Measurements from ENCODE around the gene HOXA13. TPM values are rescaled to one million over a fixed set of nuclear protein-coding genes. Genes with fewer than 3 reads are reported as not detected.

Gene HOXA13
- total RNA-seq, 1 experiment from 2014 or later, result not detected

GRCh38 chr7:27152816-27153442, 47.0 kb downstream of the HOXA13 start:
- Histone ChIP-seq H3K18ac (ENCODE audit: insufficient read length, low read depth, low read length) (no peak overlapping the region), H3K79me2 (ENCODE audit: insufficient read depth, low read length) (no peaks in the 10 kb centered on the region), H4K91ac (ENCODE audit: insufficient read length, low read depth, low read length) (no peak overlapping the region), H2AK5ac (ENCODE audit: insufficient read length, low read length) (no peak overlapping the region), H2BK20ac (ENCODE audit: low read depth, low read length, poor library complexity, severe bottlenecking) (no peak overlapping the region), H3K27me3 (ENCODE audit: insufficient read depth, low read length) (peaks cover 97% of the 10 kb centered on the region), H4K8ac (replicated peaks; ENCODE audit: insufficient read length, low read depth, low read length) (no peak overlapping the region), H3K9ac (ENCODE audit: extremely low read depth, insufficient read length, low read length) (no peak overlapping the region), H3K79me1 (ENCODE audit: insufficient read depth, low read depth, low read length, poor library complexity, severe bottlenecking) (no peaks in the 10 kb centered on the region), H2BK120ac (ENCODE audit: low read depth, low read length, poor library complexity, severe bottlenecking) (no peak overlapping the region), H3K4ac (ENCODE audit: low read depth, low read length) (no peak overlapping the region), H3K14ac (ENCODE audit: insufficient read depth, low read length) (no peak overlapping the region), H2BK12ac (ENCODE audit: insufficient read length, low read depth, low read length) (no peak overlapping the region), H3K23me2 (ENCODE audit: insufficient read length, low read depth, low read length, poor library complexity, severe bottlenecking) (no peaks in the 10 kb centered on the region), H3K27ac (ENCODE audit: insufficient read length, low read depth, low read length) (no peak overlapping the region), H4K20me1 (ENCODE audit: control insufficient read depth, insufficient read depth, insufficient read length) (no peaks in the 10 kb centered on the region), H3K4me1 (ENCODE audit: insufficient read depth, low read length) (no peaks in the 10 kb centered on the region), H3K9me3 (ENCODE audit: control insufficient read depth, low read depth, low read length) (no peaks in the 10 kb centered on the region), H3K56ac (ENCODE audit: insufficient read length, low read depth, low read length) (no peak overlapping the region), H2BK5ac (ENCODE audit: insufficient read length, low read length) (no peak overlapping the region), H4K5ac (ENCODE audit: insufficient read length, low read depth, low read length) (no peak overlapping the region), H2BK15ac (ENCODE audit: low read depth, low read length) (no peak overlapping the region), H2AFZ (ENCODE audit: low read length) (no peak overlapping the region), H3K23ac (ENCODE audit: insufficient read length, low read depth, low read length) (no peak overlapping the region), H3K4me2 (ENCODE audit: insufficient read depth, insufficient read length, low read length) (no peak overlapping the region), H3T11ph (ENCODE audit: low read length) (no peak overlapping the region)
- Mint-ChIP-seq H3K27me3 (ENCODE audit: low read depth) (peaks cover 100% of the 10 kb centered on the region), H3K27ac (no peak overlapping the region), H3K4me3 (no peak overlapping the region), H3K36me3 (ENCODE audit: insufficient read depth in 1 of 3, low read depth in 3 of 3) (peaks cover 0 to 6% (median 0%) of the 10 kb centered on the region in 3 experiments; a peak in 3 of 7 replicates), H3K9me3 (peaks cover 21 to 26% of the 10 kb centered on the region in 2 experiments), H3K4me1 (peaks cover 13 to 28% of the 10 kb centered on the region in 2 experiments)
- peak; percentile 25 for DNase-seq
- no CpG with 5 or more reads among the region's 22 CpGs for WGBS (ENCODE audit: extremely low coverage, insufficient read length, low lambda C conversion rate)
- TF ChIP-seq, protein P1, sequence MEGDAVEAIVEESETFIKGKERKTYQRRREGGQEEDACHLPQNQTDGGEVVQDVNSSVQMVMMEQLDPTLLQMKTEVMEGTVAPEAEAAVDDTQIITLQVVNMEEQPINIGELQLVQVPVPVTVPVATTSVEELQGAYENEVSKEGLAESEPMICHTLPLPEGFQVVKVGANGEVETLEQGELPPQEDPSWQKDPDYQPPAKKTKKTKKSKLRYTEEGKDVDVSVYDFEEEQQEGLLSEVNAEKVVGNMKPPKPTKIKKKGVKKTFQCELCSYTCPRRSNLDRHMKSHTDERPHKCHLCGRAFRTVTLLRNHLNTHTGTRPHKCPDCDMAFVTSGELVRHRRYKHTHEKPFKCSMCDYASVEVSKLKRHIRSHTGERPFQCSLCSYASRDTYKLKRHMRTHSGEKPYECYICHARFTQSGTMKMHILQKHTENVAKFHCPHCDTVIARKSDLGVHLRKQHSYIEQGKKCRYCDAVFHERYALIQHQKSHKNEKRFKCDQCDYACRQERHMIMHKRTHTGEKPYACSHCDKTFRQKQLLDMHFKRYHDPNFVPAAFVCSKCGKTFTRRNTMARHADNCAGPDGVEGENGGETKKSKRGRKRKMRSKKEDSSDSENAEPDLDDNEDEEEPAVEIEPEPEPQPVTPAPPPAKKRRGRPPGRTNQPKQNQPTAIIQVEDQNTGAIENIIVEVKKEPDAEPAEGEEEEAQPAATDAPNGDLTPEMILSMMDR (conservative IDR thresholded peaks at IDR 0.05), result no peak

Data from H9 (cell line).